GM12878 (cell line): ENCODE results near the gene IRS1. TPM values are rescaled to one million over a fixed set of nuclear protein-coding genes. Genes with fewer than 3 reads are reported as not detected.

Experiments
- ATAC-seq: fragments of 200-7000 bp; cut with Tn5 transposase; 3 replicates; pipeline ENCODE4 v1.9.1; 2020; ENCODE audit warnings: mild to moderate bottlenecking, moderate library complexity
- BruUV-seq: library from RNA; stranded (reverse); fragments of 400-500 nt; replicated peaks from 2 replicates; lab custom pipeline; 2021; lab: Mats Ljungman, UMichigan
- CTCF ChIA-PET: fragments of 300-600 bp; sonication (Branson Sonifier 250); formaldehyde crosslinking; extraction: SDS; loops from one replicate; lab custom pipeline; 2021; ENCODE audit warnings: inconsistent platforms; lab: Yijun Ruan, JAX
- POLR2A ChIA-PET: fragments of 350-600 bp; formaldehyde crosslinking; extraction: SDS; loops from one replicate; lab custom pipeline; 2021; ENCODE audit warnings: inconsistent platforms; lab: Charles Lee
- RAD21 ChIA-PET: fragments of 300-600 bp; sonication (Branson Sonifier 250); formaldehyde crosslinking; loops from one replicate; lab custom pipeline; 2023; ENCODE audit warnings: antibody characterized with exemption; ENCODE audit not compliant: unreplicated experiment; lab: Charles Lee
- SMC1A ChIA-PET: fragments of 300-600 bp; sonication (Branson Sonifier 250); formaldehyde crosslinking; loops from one replicate; lab custom pipeline; 2023; ENCODE audit not compliant: unreplicated experiment, uncharacterized antibody; lab: Charles Lee
- DNase-seq: peaks from one replicate; pipeline ENCODE4 v3.0.0-alpha.2; 2011; ENCODE audit warnings: low read depth, low spot score
- FAIRE-seq: peaks from 3 replicates; lab custom pipeline; 2011; peaks lifted over from hg19 to GRCh38; lab: Jason Lieb, UNC
- H2AFZ ChIP-seq: 2 replicates; pipeline ENCODE4 v1.6.0; 2011; ENCODE audit warnings: low read depth, low read length, control low read depth; ENCODE audit not compliant: control insufficient read depth
- H3K27ac ChIP-seq: 2 replicates; pipeline ENCODE4 v1.5.1; 2011; ENCODE audit warnings: control low read depth; ENCODE audit not compliant: control insufficient read depth, insufficient read depth
- H3K27me3 ChIP-seq, 2 experiments: replicated peaks in 1 of 2; 2 replicates each; pipeline versions ENCODE4 v1.6.0 to v1.6.1; 2011; ENCODE audit warnings: low read length in 1 of 2; ENCODE audit not compliant: control insufficient read depth in 2 of 2, insufficient read depth in 2 of 2
- H3K36me3 ChIP-seq, 2 experiments: 2 replicates each; pipeline ENCODE4 v1.5.1; 2011; ENCODE audit warnings: low read length in 1 of 2; ENCODE audit not compliant: control insufficient read depth in 2 of 2, insufficient read depth in 2 of 2
- H3K4me1 ChIP-seq: 2 replicates; pipeline ENCODE4 v1.6.1; 2011; ENCODE audit warnings: mild to moderate bottlenecking, low read length, moderate library complexity, mixed read lengths; ENCODE audit not compliant: control insufficient read depth, insufficient read depth
- H3K4me2 ChIP-seq: 2 replicates; pipeline ENCODE4 v1.6.0; 2011; ENCODE audit warnings: control low read depth; ENCODE audit not compliant: control insufficient read depth, insufficient read depth
- H3K4me3 ChIP-seq: fragments of 200-600 bp; sonication (generic); 2 replicates; pipeline ENCODE4 v1.5.1; 2016
- H3K79me2 ChIP-seq: 2 replicates; pipeline ENCODE4 v1.6.0; 2011; ENCODE audit warnings: low read length; ENCODE audit not compliant: control insufficient read depth, insufficient read depth
- H3K9ac ChIP-seq: 2 replicates; pipeline ENCODE4 v1.8.0; 2011; ENCODE audit warnings: low read length, control low read depth, mixed read lengths; ENCODE audit not compliant: control insufficient read depth, insufficient read depth
- H3K9me3 ChIP-seq: replicated peaks from 3 replicates; pipeline ENCODE4 v1.5.1; 2011; ENCODE audit warnings: mild to moderate bottlenecking, low read length; ENCODE audit not compliant: control insufficient read depth, insufficient read depth
- H4K20me1 ChIP-seq: 2 replicates; pipeline ENCODE4 v1.6.0; 2011; ENCODE audit not compliant: control insufficient read depth, insufficient read depth
- CTCF ChIP-seq, 3 experiments: IDR thresholded peaks in 2 of 3; conservative IDR thresholded peaks in 1 of 3; 2 replicates each; pipeline ENCODE4 v1.5.1; 2011; ENCODE audit warnings: low read depth in 3 of 3, low read length in 3 of 3, mild to moderate bottlenecking in 3 of 3, control low read depth in 2 of 3, moderate library complexity in 2 of 3, inconsistent platforms in 1 of 3, mixed read lengths in 1 of 3; ENCODE audit not compliant: control insufficient read depth in 2 of 3, insufficient read depth in 1 of 3; ENCODE audit errors: extremely low read depth in 1 of 3
- ESRRA ChIP-seq: IDR thresholded peaks from 2 replicates; pipeline ENCODE4 v1.6.1; 2012; ENCODE audit warnings: mild to moderate bottlenecking, low read length, improper control_type of control experiment
- MAX ChIP-seq: IDR thresholded peaks from 2 replicates; pipeline ENCODE4 v1.6.1; 2012; ENCODE audit warnings: low read depth, low read length, improper control_type of control experiment
- POLR2A ChIP-seq: IDR thresholded peaks from 2 replicates; pipeline ENCODE4 v1.6.1; 2011; ENCODE audit warnings: low read depth, mild to moderate bottlenecking, low read length
- RB1 ChIP-seq: fragments of 450-650 bp; formaldehyde crosslinking; IDR thresholded peaks from 2 replicates; pipeline ENCODE4 v1.6.1; 2017; ENCODE audit warnings: mild to moderate bottlenecking, borderline replicate concordance
- REST ChIP-seq: IDR thresholded peaks from 2 replicates; pipeline ENCODE4 v1.6.1; 2012; ENCODE audit warnings: mild to moderate bottlenecking, low read depth, low read length
- SIN3A ChIP-seq: IDR thresholded peaks from 2 replicates; pipeline ENCODE4 v1.6.1; 2012; ENCODE audit warnings: low read depth, low read length, improper control_type of control experiment
- STAT1 ChIP-seq: fragments of 450-650 bp; conservative IDR thresholded peaks from 2 replicates; pipeline ENCODE4 v1.6.1; 2014; ENCODE audit warnings: antibody characterized with exemption, mild to moderate bottlenecking
- WRNIP1 ChIP-seq: IDR thresholded peaks from 2 replicates; pipeline ENCODE4 v1.6.1; 2011; ENCODE audit warnings: low read depth, low read length, improper control_type of control experiment, borderline replicate concordance
- ZNF207 ChIP-seq: fragments of 450-650 bp; IDR thresholded peaks from 2 replicates; pipeline ENCODE4 v1.6.1; 2014; ENCODE audit warnings: antibody characterized with exemption, mild to moderate bottlenecking, borderline replicate concordance
- WGBS: methylation state at CpG from one replicate; pipeline ENCODE4 v1.1.6; 2016; ENCODE audit warnings: low lambda C conversion rate; ENCODE audit not compliant: insufficient replicate concordance, insufficient coverage; ENCODE audit errors: missing lambda C conversion rate; 5-methylcytosine and 5-hydroxymethylcytosine counted together
- in situ Hi-C: fragments of 300-500 bp; cut with MboI; formaldehyde crosslinking; loops from 9 replicates; pipeline ENCODE4 v1.14.3; 2018; ENCODE audit warnings: mixed read lengths
- intact Hi-C: fragments of 100-400 bp; cut with micrococcal nuclease; formaldehyde crosslinking; loops from one replicate; pipeline ENCODE4 v1.14.2; 2022; ENCODE audit not compliant: unreplicated experiment
- polyA plus RNA-seq, 11 experiments: library from polyadenylated mRNA; depleted of rRNA in 4 of 11; unstranded in 6 of 11; stranded (reverse) in 5 of 11; fragments of >200 nt; fragmentation: Nextera tagmentation in 4 of 11; fragmentation: Illumina TruSeq in 1 of 11; extraction: Ambion mirVana in 4 of 11; extraction: Trizol in 1 of 11; gene quantifications; 1 replicate in 1 of 11; 2 replicates in 10 of 11; pipeline versions ENCODE4 v1.2.1 to v1.2.3, GENCODE V29; 2011 to 2016; ENCODE audit warnings: inconsistent platforms in 2 of 11, missing spikeins in 2 of 11, low read depth in 1 of 11
- total RNA-seq, 4 experiments: library from RNA; depleted of rRNA in 3 of 4; stranded (reverse); fragments of >200 nt in 3 of 4; fragmentation: Illumina TruSeq in 1 of 4; extraction: Trizol in 1 of 4; gene quantifications; 2 replicates each; pipeline versions ENCODE4 v1.2.1 to v1.2.3, GENCODE V29; 2013 to 2021

The IRS1 gene
- total and polyA plus RNA-seq, 10 of the 15 experiments (the other 5 are each of a cell fraction or from before 2014, with no cell fraction given), result 0.03 to 1.7 (median 0.34) TPM

GRCh38 chr2:226793646-226794045 lies 6.0 kb downstream of the IRS1 start:
- no TSS peak for BruUV-seq
- Histone ChIP-seq H3K9me3 (no peaks in the 10 kb centered on the region), H3K4me2 (no peak overlapping the region), H2AFZ (no peak overlapping the region), H3K79me2 (no peaks in the 10 kb centered on the region), H3K4me3 (no peak overlapping the region), H3K27ac (no peak overlapping the region), H4K20me1 (no peaks in the 10 kb centered on the region), H3K27me3 (no peaks in the 10 kb centered on the region), H3K36me3 (no peaks in the 10 kb centered on the region), H3K4me1 (peaks cover 6% of the 10 kb centered on the region), H3K9ac (no peak overlapping the region)
- FAIRE-seq (no peak), ATAC-seq (no peak), DNase-seq (no peak)
- intact Hi-C loops, result no loop called here
- ChIA-PET POLR2A (no interaction called here), SMC1A (interaction anchor here (1.1 kb wide), 1 partner anchor 9 kb away, joined by 3 read pairs; no protein-coding TSS in a partner anchor), RAD21 (no interaction called here), CTCF (interaction anchor here (0.6 to 2.1 kb wide), 2 partner anchors 9 to 213 kb away, joined by 3 to 11 read pairs; no protein-coding TSS in a partner anchor)
- no peak for TF ChIP-seq CTCF (IDR thresholded peaks at IDR 0.05 in 2 of 3, conservative IDR thresholded peaks at IDR 0.05 in 1 of 3; ENCODE audit: control insufficient read depth in 2 of 3, extremely low read depth in 1 of 3, insufficient read depth in 1 of 3, low read depth in 3 of 3, low read length in 3 of 3)
- no peak for TF ChIP-seq STAT1
- WGBS, result 64% methylated on average over 2 of the region's 2 CpGs
- in situ Hi-C loops, result no loop called here

- Histone ChIP-seq H3K27me3 (no peaks in the 10 kb centered on the region), H3K36me3 (no peaks in the 10 kb centered on the region), H3K9ac (peak overlapping the region; percentile 90), H3K79me2 (no peaks in the 10 kb centered on the region), H3K9me3 (no peaks in the 10 kb centered on the region), H3K4me2 (peak overlapping the region; percentile 88), H3K4me3 (peak overlapping the region; percentile 63), H3K27ac (peak overlapping the region; percentile 81), H4K20me1 (no peaks in the 10 kb centered on the region), H3K4me1 (peaks cover 6% of the 10 kb centered on the region), H2AFZ (peak overlapping the region; percentile 94)
- ChIA-PET RAD21 (no interaction called here), CTCF (interaction anchor here (0.5 to 2.1 kb wide), 4 partner anchors 10 to 877 kb away, joined by 3 to 11 read pairs (median 4); no protein-coding TSS in a partner anchor), POLR2A (no interaction called here), SMC1A (interaction anchor here (0.6 to 5.3 kb wide), 4 partner anchors 10 to 1737 kb away, joined by 3 to 26 read pairs (median 4); no protein-coding TSS in a partner anchor)
- in situ Hi-C loops (no loop called here), intact Hi-C loops (no loop called here)
- FAIRE-seq, result peak; percentile 31
- no peak for DNase-seq
- TSS peak; percentile 66 for BruUV-seq
- 38% methylated on average over 7 of the region's 7 CpGs for WGBS
- ATAC-seq, result no peak
- TF ChIP-seq RB1, result no peak
- TF ChIP-seq MAX, result no peak
- TF ChIP-seq ZNF207, result no peak
- no peak for TF ChIP-seq REST
- TF ChIP-seq POLR2A, result no peak
- no peak for TF ChIP-seq ESRRA
- TF ChIP-seq SIN3A, result no peak
- no peak for TF ChIP-seq WRNIP1
Observed at GRCh38 chr2:226792155-226792881, 7.3 kb downstream of the IRS1 start.
